Measurements from ENCODE around the gene IL31.
"Not testable (repeated sequence)": the region's sequence is repeated elsewhere in the genome, so short reads cannot be mapped to it uniquely, and the experiment has no call there.

Gene IL31

DNA sequence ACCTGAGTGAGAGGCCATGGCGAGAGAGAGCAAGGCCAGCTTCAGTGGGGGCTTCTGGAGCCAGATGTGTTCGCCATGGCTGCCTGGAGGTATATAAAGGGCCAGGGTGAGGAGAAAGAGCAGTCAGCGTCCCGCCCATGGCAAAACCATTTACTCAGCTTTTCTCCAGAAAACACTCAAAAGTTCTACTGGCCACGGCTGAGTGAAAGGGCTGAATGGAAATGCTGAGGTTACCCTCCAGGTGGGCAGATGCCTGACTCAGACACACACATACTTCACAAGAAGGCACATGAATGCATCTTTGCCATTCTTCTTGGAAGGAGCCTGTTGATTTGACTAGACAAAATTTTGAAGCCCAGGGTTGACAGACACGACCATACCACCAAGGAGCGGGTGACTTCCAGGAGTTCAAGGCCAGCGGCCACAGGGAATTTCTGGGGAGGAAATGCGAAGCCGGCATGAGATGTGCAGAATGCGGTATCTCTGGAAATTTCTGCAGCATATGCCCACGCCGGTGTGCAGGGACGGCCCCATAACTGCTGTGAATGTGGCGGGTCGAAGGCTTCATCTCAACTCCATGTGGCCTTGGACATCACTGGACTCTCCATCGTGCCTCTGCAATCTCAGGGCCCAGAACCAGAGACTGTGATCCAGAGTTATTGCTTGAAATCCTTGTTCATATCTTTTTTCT lies at the start of gene IL31:
IL31 (minus strand) TSS at position 67 of the 691 bp plus-strand sequence; CDS start at position 18, 49 bp downstream.
- DNase-seq, result no peak

DNA sequence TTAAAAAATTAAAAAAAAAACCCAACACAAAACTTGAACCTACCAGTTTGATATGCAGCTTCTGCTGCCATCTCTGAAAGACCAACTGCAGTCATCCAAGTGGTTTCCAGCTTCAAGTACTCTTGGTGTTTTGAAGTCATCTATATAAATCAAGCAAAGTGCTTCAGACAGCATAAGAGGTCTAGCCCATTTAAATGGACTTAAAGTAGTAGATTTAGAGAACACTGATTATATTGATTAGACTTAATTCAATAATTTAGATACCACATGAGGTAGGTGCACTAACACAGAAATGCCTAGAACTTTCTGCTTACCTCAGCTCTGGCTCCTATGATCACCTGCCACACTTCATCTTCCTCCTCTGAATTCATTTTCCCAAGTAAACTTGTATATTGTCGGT lies 42.4 kb upstream of the IL31 start:
- DNase-seq, result no peak

GRCh38 chr12:122215771-122216170 lies 41.8 kb upstream of the IL31 start:
- DNase-seq, result no peak

DNA sequence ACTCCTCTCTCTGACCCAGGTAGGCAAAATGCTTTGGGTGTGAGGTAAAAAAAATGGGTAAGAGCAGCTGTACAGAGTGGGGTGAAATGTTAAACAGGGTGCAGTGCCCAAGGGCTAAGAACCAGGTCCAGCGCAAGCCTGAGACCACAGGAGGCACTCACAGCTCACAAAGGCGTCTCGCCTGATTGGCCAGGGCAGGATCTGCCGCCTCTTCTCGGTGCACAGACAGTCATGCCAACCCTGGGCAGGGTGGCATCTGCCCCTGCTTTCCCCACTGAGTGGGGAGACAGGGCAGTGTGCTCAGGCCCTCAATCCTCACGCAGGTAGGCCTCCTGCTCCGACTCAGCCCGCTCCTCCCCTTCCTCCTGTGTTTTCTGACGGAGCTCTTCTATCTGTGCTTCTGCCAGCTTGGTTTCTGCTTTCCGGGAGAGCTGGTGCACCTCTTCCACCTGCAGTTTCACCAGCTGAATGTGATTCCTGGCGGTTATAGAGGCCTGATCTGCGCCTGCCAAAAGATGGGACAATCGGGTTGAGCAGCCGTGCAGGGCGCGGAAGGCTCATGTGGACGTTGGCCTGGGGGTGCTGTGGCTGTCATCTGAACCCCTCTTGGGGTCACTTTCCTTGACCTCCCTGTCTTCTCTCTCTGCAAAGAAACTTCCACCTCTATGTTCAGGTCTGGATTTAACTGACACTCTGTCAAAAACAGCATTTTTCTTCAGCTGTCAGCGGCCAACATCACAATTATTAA lies 34.2 kb upstream of the IL31 start:
- no peak for DNase-seq

- no peak for DNase-seq
These were observed 33.4 kb upstream of the IL31 start for GRCh38 chr12:122207391-122207790.

GRCh38 chr12:122206976-122207375 lies 33.0 kb upstream of the IL31 start:
- no peak for DNase-seq

DNA sequence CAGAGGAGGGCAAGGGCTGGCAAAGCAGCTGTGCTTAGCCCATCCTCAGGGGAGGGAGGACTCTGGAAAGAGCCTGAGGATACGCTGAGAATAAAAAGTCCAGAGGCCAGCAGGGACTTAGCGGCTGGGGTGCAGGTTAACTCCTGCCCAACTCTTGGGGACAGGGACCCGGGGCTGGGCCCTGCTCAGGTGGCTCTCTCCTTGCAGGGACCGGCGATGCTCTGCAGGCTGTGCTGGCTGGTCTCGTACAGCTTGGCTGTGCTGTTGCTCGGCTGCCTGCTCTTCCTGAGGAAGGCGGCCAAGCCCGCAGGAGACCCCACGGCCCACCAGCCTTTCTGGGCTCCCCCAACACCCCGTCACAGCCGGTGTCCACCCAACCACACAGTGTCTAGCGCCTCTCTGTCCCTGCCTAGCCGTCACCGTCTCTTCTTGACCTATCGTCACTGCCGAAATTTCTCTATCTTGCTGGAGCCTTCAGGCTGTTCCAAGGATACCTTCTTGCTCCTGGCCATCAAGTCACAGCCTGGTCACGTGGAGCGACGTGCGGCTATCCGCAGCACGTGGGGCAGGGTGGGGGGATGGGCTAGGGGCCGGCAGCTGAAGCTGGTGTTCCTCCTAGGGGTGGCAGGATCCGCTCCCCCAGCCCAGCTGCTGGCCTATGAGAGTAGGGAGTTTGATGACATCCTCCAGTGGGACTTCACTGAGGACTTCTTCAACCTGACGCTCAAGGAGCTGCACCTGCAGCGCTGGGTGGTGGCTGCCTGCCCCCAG lies 32.3 kb upstream of the IL31 start:
- DNase-seq, result no peak

- no peak for DNase-seq
These were observed 31.3 kb upstream of the IL31 start for GRCh38 chr12:122205053-122205925.

- DNase-seq, result no peak
These were observed 30.4 kb upstream of the IL31 start for GRCh38 chr12:122204167-122205052.

GRCh38 chr12:122203301-122204166 lies 29.5 kb upstream of the IL31 start, which contains the start of gene B3GNT4:
Gene B3GNT4, plus strand, starts transcription at chr12:122203709. Its CDS starts 910 bp downstream, at chr12:122204619.
- no peak for DNase-seq

DNA sequence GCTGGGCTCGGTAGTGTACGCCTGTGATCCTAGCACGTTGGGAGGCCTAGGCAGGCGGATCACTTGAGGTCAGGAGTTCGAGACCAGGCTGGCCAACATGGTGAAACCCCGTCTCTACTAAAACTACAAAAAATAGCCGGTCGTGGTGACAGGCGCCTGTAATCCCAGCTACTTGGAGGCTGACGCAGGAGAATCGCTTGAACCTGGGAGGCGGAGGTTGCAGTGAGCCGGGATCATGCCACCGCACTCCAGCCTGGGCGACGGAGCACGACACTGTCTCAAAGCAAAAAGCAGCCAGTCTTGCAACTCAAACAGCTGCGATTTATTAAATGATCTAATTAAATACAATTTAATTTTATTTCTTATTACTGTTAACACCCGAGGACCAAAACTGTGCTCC lies 28.8 kb upstream of the IL31 start:
- DNase-seq, result not testable (repeated sequence)

- DNase-seq, result no peak
These were observed 28.0 kb upstream of the IL31 start for GRCh38 chr12:122202017-122202416.

DNA sequence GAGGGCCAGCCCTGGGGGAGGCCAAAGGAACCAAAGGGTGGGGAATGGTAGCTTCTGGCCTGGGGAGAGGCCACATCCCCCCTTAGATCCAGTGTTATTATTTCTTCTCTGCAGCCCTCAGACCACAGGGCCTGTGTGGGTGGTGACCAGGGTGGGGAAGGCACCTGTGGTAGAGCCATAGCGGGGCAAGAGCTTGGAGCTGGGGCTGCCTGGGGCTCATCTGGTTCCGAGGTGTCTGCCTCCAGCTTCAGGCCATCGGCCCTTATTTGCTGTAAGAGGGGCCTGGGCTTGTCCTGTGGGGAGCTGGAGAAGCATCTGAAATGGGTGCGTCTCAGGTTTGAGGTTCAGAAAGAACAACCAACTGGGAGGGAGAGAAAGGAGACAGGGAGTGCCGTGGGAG lies 27.4 kb upstream of the IL31 start:
- no peak for DNase-seq

DNA sequence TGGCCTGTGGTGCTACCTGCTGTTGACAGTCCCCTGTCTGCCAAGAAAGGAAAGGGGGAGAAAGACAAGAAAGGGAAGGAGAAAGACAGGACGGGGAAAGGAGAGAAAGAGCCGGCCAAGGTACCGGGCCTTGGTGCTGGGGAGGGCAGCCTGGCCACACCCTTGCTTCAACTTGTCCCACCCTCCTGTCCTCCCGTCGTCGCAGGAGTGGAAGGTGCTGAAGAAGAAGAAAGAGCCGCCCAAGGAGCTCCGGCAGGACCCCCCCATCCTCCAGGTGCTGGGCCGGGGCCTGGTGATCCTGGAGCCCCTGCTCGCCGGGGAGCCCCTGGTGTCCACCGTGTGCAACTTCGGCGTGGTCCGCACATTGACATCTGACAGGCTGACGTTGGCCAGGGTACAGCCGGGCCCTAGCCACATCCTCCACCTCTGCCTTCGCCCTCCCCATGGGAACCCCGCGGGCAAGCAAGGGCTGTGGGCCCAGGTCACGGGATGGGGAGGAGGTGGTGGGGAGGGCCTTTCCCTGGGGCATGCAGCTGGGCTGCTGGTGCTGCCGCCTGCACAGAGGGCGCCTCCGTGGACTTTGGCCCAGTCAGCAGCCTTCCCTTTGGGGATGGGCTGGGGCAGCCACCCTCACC lies 26.6 kb upstream of the IL31 start:
- no peak for DNase-seq

DNA sequence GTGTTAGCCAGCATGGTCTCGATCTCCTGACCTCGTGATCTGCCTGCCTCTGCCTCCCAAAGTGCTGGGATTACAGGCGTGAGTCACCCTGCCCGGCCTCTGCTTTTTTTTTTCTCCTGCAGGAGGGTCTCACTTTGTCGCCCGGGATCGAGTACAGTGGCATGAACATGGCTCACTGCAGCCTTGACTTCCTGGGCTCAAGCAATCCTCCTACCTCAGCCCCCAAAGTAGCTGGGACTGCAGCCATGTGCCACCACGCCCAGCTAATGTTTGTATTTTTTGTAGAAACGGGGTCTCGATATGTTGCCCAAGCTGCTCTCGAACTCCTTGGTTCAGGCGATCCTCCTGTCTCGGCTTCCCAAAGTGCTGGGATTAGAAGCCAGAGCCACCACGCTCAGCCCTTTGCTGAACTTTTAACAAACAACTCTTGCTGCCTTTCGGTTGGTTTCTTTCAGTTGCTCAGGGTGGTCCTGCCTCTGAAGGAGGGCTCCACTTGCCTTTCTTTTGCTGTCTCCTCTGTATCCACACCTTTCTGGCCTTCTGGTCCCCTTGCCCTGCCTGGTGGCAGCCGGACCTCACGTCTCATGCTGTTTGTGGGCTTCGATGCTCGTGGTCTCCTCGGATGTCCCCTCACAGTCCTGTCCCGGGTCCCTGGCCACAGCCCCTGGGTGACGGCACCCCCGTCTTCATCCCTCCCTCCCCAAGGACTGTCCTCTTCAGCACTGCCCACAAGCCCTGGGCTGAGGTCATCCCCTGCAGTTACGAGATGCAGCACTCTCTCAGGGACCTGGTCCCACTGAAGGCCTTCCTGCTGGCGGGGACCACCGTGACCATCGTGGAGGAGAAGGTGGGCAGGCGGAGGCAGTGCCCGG lies 25.7 kb upstream of the IL31 start:
- DNase-seq, result no peak

DNA sequence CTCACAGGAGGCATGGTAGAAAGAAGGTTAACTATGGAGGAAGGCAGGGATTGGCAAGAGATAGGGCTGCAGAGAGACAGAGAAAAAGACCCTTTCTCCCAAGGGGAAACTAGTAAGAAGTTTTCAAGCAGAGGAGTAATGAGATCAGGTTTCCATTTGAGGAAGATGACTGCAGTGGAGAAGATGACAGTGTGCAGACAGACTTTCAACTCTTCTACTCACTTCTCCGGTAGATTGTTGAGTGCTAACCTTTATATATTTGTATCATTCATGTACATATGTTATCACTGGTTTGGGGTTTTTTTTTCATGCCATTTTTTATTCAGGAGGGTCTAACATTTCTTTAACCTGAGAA lies 23.6 kb upstream of the IL31 start:
- DNase-seq, result no peak

DNA sequence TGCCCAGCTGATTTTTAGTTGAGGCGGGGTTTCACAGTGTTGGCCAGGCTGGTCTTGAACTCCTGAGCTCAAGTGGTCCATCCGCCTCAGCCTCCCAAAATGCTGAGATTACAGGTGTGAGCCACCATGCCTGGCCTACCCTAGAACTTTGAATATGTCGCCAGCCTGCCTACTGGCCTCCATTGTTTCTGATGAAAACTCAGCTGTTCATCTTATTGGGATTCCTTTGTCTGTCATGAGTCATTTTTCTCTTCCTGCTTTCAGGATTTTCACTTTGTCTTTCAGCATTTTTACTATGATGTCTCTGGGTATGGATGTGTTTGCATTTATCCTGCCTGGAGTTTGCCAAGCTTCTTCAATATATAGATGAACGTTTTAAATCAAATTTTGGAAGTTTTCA lies 21.4 kb upstream of the IL31 start:
- DNase-seq, result no peak

DNA sequence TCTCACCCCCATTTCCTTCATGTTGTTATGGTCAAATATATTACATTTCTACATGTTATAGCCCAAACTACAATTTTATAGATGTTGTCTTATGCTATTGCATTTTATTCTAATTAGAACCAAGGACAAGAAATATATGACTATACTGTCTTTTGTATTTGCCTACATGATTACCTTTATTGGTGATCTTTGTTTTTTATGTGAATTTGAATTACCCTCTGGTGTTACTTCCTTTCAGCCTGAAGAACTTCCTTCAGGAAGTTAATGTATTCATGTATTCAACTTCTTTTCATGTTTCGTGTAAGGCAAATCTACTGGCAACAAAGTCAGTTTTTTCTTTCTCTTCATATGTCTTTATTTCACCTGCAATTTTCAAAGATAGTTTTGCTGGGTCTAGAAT lies 20.8 kb upstream of the IL31 start:
- no peak for DNase-seq

DNA sequence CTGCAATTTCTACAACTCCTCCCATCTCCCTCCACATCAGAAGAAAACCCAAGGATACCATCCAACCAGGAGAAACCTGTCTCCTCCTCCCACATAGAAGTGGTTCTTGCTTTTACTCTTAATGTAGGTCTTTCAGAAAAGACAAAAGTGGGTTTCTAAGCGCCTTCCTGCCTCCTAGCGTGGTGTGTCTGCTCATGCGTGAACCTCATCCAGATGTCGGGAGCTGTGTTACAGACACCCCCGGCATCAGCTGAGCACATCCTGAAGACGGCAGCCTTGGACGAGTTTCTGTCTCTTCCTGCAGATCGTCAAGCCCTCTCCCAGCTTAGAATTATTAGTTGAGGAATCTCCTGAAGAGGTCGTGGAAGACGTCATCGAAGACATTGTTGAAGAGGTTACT lies 18.4 kb upstream of the IL31 start:
- no peak for DNase-seq

Data from NCI-H1694 (cell line).